Activated B cell treated with CpG ODN at 0.5 μM for 24 hours (primary cell): ENCODE measurements around the gene CORO2B. TPM values are rescaled to one million over a fixed set of nuclear protein-coding genes. Genes with fewer than 3 reads are reported as not detected.

Experiments used
- ATAC-seq: fragments of 200-7000 bp; cut with Tn5 transposase; one replicate; pipeline ENCODE4 v1.10.0; 2021; ENCODE audit warnings: low read depth, mild to moderate bottlenecking, moderate library complexity
- CTCF ChIA-PET: fragments of 350-600 bp; sonication (Branson Sonifier 250); formaldehyde crosslinking; loops from one replicate; lab custom pipeline; 2021; ENCODE audit warnings: antibody characterized with exemption; lab: Charles Lee
- POLR2A ChIA-PET: fragments of 350-600 bp; sonication (Branson Sonifier 250); formaldehyde crosslinking; loops from one replicate; lab custom pipeline; 2021; ENCODE audit warnings: antibody characterized with exemption; lab: Charles Lee
- DNase-seq: peaks from one replicate; pipeline ENCODE4 v3.0.0; 2022
- H3K27ac Mint-ChIP-seq: one replicate; pipeline ENCODE4 v1.8.0; 2020; ENCODE audit warnings: mixed read lengths
- H3K27me3 Mint-ChIP-seq: one replicate; pipeline ENCODE4 v1.8.0; 2021; ENCODE audit warnings: mixed read lengths
- H3K36me3 Mint-ChIP-seq: one replicate; pipeline ENCODE4 v1.8.0; 2021; ENCODE audit warnings: low read depth, mixed read lengths
- H3K4me1 Mint-ChIP-seq: one replicate; pipeline ENCODE4 v1.8.0; 2021; ENCODE audit warnings: mixed read lengths
- H3K4me3 Mint-ChIP-seq: one replicate; pipeline ENCODE4 v1.8.0; 2020; ENCODE audit warnings: mild to moderate bottlenecking, mixed read lengths
- H3K9me3 Mint-ChIP-seq: one replicate; pipeline ENCODE4 v1.8.0; 2020; ENCODE audit warnings: mixed read lengths
- intact Hi-C: fragments of 100-400 bp; cut with micrococcal nuclease; formaldehyde crosslinking; loops from one replicate; pipeline ENCODE4 v1.15.1; 2024
- total RNA-seq: library from RNA; stranded (reverse); gene quantifications from 2 replicates; pipeline ENCODE4 v1.2.3, GENCODE V29; 2022
- TF ChIP-seq, protein P1 (sequence below): fragments of 200-600 bp; IDR thresholded peaks from one replicate; pipeline ENCODE4 v1.8.0; 2022; ENCODE audit warnings: antibody characterized with exemption, mild to moderate bottlenecking

Gene CORO2B
- total RNA-seq, 1 donor from 2014 or later: 1.0 TPM

DNA sequence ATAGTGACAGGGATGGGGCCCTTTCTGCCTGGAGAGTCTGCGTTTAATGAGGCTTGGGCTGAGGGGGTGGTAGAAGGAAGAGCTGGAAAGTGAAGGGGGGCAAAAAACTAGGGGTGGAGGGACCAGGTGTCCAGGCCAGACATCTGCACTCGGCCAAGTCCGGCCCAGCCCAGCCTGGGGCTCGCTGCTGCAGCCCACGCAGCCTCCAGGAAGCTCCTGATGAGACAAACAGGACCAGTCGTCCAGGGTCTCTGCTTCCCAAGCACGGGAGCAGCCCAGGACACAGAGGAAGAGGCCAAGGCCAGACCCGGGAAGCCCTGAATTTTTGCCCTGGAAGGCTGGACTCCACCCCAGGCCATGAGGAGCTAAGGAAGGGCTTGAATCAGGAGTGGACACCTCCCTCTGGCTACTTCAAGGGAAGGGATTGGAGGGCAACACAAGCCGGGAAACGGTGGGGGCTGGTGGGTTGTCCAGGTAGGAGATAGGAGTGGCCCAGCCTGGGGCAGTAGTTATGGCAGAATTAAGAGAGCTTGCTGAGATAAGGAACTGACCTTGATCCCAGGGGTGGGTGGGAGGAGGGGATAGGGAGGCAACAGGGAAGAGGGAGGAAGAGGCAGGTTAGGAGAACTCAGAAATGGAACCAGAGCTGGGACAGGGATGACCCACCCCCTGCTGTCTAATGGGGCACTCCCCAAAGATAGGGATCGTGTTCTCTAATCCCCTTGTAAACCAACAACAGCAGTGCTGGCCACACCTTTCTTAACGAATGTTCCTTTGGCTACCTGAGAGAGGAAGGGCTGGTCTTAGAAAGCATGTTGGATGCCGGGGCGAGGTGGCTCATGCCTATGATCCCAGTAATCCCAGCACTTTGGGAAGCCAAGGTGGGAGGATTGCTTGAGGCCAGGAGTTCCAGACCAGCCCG lies 152.4 kb downstream of the CORO2B start:
- TF ChIP-seq, protein P1, sequence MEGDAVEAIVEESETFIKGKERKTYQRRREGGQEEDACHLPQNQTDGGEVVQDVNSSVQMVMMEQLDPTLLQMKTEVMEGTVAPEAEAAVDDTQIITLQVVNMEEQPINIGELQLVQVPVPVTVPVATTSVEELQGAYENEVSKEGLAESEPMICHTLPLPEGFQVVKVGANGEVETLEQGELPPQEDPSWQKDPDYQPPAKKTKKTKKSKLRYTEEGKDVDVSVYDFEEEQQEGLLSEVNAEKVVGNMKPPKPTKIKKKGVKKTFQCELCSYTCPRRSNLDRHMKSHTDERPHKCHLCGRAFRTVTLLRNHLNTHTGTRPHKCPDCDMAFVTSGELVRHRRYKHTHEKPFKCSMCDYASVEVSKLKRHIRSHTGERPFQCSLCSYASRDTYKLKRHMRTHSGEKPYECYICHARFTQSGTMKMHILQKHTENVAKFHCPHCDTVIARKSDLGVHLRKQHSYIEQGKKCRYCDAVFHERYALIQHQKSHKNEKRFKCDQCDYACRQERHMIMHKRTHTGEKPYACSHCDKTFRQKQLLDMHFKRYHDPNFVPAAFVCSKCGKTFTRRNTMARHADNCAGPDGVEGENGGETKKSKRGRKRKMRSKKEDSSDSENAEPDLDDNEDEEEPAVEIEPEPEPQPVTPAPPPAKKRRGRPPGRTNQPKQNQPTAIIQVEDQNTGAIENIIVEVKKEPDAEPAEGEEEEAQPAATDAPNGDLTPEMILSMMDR: no peak
- peaks cover 28% of the 10 kb centered on the region for H3K4me1 Mint-ChIP-seq
- POLR2A ChIA-PET: no interaction called here

DNA sequence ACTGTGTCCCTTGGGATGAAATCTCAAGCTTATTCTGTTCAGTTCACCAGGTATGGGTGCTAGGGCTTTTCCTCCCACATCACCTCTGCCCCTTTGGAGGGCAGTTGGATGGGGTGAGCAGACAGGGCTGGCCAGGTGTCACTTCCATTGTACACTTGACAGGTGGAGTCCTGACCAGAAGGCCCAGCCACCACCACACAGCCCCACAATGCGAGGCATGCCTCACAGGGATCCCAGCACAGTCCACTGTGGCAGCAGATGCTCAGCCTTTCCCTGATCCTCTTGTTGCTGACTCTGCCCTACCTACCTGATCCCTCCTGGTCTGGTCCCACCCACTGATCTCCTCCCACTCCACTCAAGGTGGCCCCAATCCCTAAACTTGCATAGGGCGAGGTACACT lies 153.7 kb downstream of the CORO2B start:
- intact Hi-C loops: no loop called here
- Mint-ChIP-seq H3K4me1 (peaks cover 30% of the 10 kb centered on the region), H3K36me3 (no peaks in the 10 kb centered on the region), H3K9me3 (no peaks in the 10 kb centered on the region), H3K27me3 (no peaks in the 10 kb centered on the region), H3K27ac (no peak overlapping the region), H3K4me3 (no peak overlapping the region)
- ATAC-seq (no peak), DNase-seq (no peak)
- CTCF ChIA-PET: interaction anchor here (1.1 to 1.6 kb wide), 2 partner anchors 96 to 143 kb away, joined by 3 to 15 read pairs; no protein-coding TSS in a partner anchor
- POLR2A ChIA-PET: no interaction called here
- TF ChIP-seq, protein P1: no peak

More for the DNA sequence above, 152.4 kb downstream of the CORO2B start:
- Mint-ChIP-seq H3K36me3 (no peaks in the 10 kb centered on the region), H3K27me3 (peaks cover 2% of the 10 kb centered on the region), H3K4me3 (no peak overlapping the region), H3K9me3 (no peaks in the 10 kb centered on the region), H3K27ac (no peak overlapping the region)
- no peak for DNase-seq
- intact Hi-C loops: loop anchor here (1.0 to 2.0 kb wide), 4 partner anchors 52 to 194 kb away; no protein-coding TSS in a partner anchor
- no peak for ATAC-seq
- CTCF ChIA-PET: interaction anchor here (1.6 kb wide), 1 partner anchor 144 kb away, joined by 15 read pairs; no protein-coding TSS in a partner anchor

DNA sequence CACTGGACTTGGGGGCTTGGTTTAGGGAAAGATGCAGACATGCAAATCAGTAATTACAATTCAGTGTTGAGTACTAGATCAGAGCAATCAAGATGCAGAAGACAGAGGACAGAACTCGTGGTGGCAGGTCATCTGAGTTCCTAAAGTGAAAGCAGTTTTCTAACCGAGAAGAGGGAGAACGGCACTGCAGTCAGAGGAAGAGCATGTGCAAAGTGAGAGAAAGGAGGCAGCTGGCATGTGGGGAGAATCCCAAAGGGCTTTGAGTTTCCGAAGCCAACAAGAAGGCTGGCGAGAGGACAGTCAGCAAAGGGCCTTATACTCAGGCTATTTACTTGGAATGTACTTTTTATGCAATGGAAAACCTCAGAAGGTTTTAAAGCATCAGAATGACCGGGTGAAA lies 154.9 kb downstream of the CORO2B start:
- CTCF ChIA-PET: no interaction called here
- Mint-ChIP-seq H3K4me1 (peaks cover 30% of the 10 kb centered on the region), H3K36me3 (no peaks in the 10 kb centered on the region)

DNA sequence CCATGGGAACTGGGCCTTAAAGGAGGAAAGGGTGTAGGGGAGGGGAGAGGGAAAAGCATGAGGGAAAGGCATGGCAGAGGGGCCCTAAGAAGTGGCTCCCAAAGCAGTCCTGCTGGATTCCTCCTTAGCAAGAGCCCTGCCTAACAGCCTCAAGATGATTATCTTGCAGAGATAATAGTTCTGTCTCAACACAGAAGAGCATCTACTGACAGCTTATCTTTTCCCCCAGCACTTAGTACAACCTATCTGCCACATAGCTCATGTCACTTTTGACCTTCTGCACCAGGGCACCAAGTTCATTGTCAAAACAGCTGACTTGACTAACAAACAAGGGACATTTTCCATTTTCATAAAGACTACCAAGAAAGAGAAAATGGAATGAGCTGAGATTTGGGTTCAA lies 155.6 kb downstream of the CORO2B start:
- Mint-ChIP-seq H3K4me3 (no peak overlapping the region), H3K4me1 (peaks cover 30% of the 10 kb centered on the region), H3K27me3 (no peaks in the 10 kb centered on the region), H3K36me3 (no peaks in the 10 kb centered on the region), H3K9me3 (no peaks in the 10 kb centered on the region), H3K27ac (no peak overlapping the region)
- CTCF ChIA-PET: interaction anchor here (0.7 to 1.7 kb wide), 3 partner anchors 95 to 184 kb away, joined by 3 to 8 read pairs (median 3); no protein-coding TSS in a partner anchor
- ATAC-seq: no peak
- DNase-seq: no peak
- intact Hi-C loops: loop anchor here (2.0 kb wide), 1 partner anchor 86 kb away; the partner anchor contains the start of gene ANP32A
- POLR2A ChIA-PET: interaction anchor here (2.0 to 2.4 kb wide), 2 partner anchors 61 to 84 kb away, joined by 12 to 13 read pairs; no protein-coding TSS in a partner anchor
- TF ChIP-seq, protein P1: no peak

More for the DNA sequence above, 154.9 kb downstream of the CORO2B start:
- TF ChIP-seq, protein P1: no peak
- intact Hi-C loops: loop anchor here (2.0 kb wide), 1 partner anchor 87 kb away; the partner anchor contains the start of gene ANP32A
- DNase-seq (no peak), ATAC-seq (no peak)
- Mint-ChIP-seq H3K27me3 (no peaks in the 10 kb centered on the region), H3K4me3 (no peak overlapping the region), H3K27ac (no peak overlapping the region), H3K9me3 (no peaks in the 10 kb centered on the region)
- POLR2A ChIA-PET: interaction anchor here (2.4 kb wide), 1 partner anchor 84 kb away, joined by 12 read pairs; no protein-coding TSS in a partner anchor
